HG02885 (cell line): ENCODE measurements around the gene TMEM267.
"Not testable (repeated sequence)": the region's sequence is repeated elsewhere in the genome, so short reads cannot be mapped to it uniquely, and the experiment has no call there.

ENCODE experiments used
- ATAC-seq: cut with Tn5 transposase; IDR thresholded peaks from one replicate; pipeline ENCODE4 v1.9.1; 2021; ENCODE audit warnings: mild to moderate bottlenecking; ENCODE audit not compliant: unreplicated experiment, poor library complexity

Gene TMEM267

GRCh38 chr5:43412156-43412555 lies 71.5 kb downstream of the TMEM267 start, which contains the start of gene CCL28:
TSS of gene CCL28 (minus strand) at chr5:43412391. CDS start at chr5:43412316, 75 bp downstream.
- ATAC-seq = no peak

- ATAC-seq = no peak
Observed at GRCh38 chr5:43411495-43411894, 72.2 kb downstream of the TMEM267 start.

- ATAC-seq = no peak
Observed at GRCh38 chr5:43410414-43410813, 73.3 kb downstream of the TMEM267 start.

GRCh38 chr5:43409809-43410271 lies 73.8 kb downstream of the TMEM267 start:
- ATAC-seq = no peak

GRCh38 chr5:43402524-43403066 lies 81.1 kb downstream of the TMEM267 start:
- ATAC-seq = not testable (repeated sequence)

- no peak for ATAC-seq
Observed at GRCh38 chr5:43401827-43402226, 81.8 kb downstream of the TMEM267 start.

- no peak for ATAC-seq
Observed at GRCh38 chr5:43400082-43400481, 83.6 kb downstream of the TMEM267 start.

GRCh38 chr5:43396762-43397304 lies 86.8 kb downstream of the TMEM267 start:
- peak; percentile 97 for ATAC-seq
